ENCODE data around the gene APOA4.

The APOA4 gene

DNA sequence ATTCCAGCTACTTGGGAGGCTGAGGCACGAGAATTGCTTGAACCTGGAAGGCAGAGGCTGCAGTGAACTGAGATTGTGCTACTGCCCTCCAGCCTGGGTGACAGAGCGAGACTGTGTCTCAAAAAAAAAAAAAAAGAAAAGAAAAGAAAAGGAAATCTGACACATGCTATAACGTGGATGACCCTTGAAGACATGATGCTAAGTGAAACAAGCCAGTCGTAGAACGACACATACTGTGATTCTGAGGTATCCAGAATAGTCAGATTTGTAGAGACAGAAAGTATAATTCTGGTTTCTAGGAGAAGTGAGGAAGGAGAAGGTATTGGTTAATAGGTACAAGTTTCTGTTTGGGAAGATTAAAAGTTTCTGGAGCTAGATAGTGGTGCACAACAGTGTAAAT, 24.7 kb downstream of the APOA4 start:
- DNase-seq, result no peak

DNA sequence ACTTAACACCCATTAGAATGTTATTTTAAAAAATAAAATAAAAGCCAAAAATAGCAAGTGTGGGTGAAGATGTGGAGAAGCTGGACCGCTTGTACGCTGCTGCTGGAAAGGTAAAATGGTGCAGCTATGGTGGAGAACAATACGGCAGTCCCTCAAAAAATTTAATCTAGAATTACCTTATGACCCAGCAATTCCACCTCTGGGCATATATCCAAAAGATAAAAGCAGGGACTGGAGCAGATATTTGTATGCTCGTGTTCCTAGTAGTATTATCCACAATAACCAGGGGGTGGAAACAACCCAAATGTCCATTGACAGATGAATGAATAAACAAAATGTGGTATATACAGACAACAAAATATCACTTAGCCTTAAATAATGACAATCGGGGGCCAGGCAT, 25.3 kb downstream of the APOA4 start:
- DNase-seq, result no peak

DNA sequence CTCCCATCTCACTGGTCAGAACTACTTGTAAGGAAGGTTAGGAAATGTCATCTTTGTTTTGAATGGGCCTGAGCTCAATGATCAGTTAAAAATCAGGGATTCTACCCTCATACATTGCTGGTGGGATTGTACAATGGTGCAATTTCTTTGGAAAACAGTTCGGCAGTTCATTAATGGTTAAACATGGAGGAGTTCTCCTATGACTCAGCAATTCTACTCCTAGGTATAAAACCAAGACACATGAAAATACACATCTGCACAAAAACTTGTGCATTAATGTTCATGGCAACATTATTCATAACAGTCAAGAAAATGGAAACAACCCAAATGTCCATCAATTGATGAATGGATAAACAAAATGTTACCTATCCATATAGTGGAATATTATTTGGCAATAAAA, 26.6 kb downstream of the APOA4 start:
- no peak for DNase-seq

DNA sequence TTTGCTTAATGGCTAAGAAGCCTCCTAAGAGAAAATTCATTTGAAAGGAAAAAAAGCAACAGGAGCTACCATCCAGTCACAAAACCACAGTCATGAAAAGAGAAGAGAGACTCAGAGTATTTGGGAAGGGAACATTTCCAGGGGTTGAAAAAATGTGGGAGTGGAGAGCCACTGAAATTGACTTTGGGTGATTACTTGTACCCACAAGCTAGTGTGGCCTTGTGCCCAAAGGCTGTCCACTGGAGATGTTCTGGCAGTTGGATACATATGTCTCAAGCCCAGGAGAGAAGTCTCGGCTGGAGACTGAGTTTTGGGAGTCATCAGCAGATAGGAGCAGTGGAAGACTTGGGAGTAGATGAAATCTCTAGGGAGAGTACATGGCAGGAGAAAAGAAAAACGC, 28.3 kb downstream of the APOA4 start:
- DNase-seq, result no peak

DNA sequence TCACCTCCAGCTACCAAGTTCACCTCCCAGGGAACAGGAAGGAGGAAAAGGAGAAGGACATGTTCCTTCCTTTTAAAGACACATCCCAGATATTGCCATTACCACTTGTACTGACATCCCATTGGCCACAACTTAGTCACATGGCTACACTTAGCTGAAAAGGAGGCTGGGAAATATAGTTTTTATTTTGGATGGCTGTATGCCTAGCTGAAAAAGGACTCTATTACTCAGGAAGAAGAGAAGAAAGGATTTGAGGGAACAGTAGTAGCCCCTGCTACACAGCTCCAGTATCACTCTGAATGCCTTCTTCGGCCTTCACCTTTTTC, 29.4 kb downstream of the APOA4 start:
- DNase-seq, result peak; percentile 23

DNA sequence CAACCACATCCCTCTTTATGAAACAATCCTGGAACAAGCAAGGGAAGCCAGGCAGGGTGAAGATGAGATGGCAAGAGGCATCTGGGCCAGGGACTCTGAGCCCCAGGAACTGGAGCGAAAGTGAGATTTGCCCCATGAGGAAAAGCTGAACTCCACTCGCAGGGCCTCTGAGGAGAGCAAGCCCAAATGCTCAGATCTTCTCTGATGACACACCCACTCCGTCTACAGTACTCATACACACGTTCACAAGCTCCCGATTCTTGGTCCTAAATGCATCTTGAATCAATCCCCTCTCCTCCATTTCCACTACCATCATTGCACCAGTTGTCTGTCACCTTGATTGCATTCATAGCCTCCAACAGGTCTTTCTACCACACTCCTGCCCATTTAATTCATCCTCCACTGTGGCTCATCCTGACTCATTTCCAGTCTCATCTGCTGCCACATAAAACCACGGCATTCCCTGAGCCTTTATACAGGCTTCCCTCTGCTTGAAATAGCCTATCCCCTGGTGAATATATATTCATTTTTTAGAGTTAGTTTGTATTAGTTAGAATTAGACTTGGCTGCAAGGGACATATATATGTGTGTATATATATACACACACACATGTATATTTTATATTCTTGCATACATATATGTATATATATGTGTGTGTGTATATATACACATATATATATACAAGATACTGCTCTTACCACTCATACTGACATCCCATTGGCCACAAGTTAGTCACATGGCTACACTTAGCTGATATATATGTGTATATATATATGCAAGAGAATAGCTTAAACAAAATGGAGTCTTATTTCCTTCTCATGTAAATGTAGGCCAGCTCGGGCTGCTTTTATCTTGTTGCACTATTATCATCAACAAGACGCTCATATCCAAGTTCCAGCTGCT, 30.0 kb downstream of the APOA4 start:
- DNase-seq, result peak; percentile 73

GRCh38 chr11:116792144-116792868, 30.8 kb downstream of the APOA4 start:
- DNase-seq, result no peak

GRCh38 chr11:116791813-116792143, 31.3 kb downstream of the APOA4 start, which contains the start of gene APOA5:
APOA5 (minus strand) TSS chr11:116791879; CDS start chr11:116791860, 19 bp downstream.
- no peak for DNase-seq

GRCh38 chr11:116791002-116791812, 31.9 kb downstream of the APOA4 start:
- DNase-seq, result peak; percentile 68

DNA sequence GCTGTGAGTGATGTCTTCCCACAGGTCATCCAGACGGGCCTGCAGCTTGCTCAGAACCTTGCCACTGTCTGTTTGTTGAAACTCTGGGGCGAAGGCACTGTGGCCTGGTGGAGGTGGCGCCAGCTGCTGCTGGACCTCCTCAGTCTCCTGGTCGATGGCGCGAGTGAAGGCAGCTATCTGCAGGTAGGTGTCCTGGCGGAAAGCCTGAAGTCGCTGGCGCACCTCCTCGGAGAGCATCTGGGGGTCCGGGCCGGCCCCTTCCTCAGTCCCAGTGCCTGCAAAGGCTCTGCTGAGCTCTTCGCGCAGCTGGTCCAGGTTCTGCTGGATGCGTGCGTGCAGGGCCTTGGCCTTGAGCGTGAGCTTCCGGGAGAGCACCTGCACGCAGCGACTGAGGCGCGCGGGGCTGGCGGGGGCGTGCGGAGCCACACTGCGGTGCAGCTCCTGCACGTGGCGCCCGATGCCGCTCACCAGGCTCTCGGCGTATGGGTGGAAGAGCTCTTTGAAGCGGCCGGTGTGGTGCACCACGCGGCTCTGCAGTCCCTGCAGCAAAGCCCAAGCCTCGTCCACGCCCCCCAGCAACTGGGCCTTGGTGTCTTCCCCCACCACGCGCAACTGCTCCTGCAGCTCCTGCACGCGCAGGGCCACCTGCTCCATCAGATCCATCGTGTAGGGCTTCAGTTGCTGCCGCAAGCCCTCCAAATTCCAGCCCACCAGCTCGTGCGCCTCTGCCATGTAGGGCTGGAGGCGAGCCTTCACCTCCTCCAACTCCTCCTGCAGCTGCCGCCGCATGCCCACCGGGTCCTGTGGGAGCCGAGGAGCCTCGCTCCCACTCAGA, 32.7 kb downstream of the APOA4 start:
- DNase-seq, result no peak

GRCh38 chr11:116788975-116789374, 34.1 kb downstream of the APOA4 start:
- DNase-seq, result no peak

GRCh38 chr11:116788534-116788933, 34.6 kb downstream of the APOA4 start:
- no peak for DNase-seq

- peak; percentile 71 for DNase-seq
These were observed 35.2 kb downstream of the APOA4 start, which contains the start of gene ZPR1 for GRCh38 chr11:116787786-116788486. ZPR1 (minus strand) TSS chr11:116788023; CDS start chr11:116787990, 33 bp downstream.

- no peak for DNase-seq
These were observed 35.7 kb downstream of the APOA4 start for GRCh38 chr11:116787436-116787785.

- DNase-seq, result no peak
These were observed 36.1 kb downstream of the APOA4 start for GRCh38 chr11:116786966-116787365.

DNA sequence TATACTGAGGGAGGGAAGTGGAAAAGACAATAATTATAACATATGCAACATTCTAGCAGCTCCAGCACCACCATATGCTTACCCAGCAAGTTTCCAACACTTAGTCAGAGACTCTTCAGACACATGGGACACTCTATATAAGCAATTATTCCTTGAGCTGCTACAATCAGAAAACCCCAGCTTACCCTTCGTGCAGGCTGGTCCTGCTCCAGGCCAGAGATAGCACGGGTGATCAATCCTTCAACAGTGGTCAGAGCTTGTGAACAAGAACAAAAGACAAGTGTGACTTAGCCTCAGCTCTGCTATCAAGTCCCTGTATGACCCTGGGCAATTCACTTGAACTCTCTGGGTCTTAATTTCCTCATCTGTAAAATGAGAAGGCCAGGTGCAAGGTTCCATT, 36.8 kb downstream of the APOA4 start:
- no peak for DNase-seq

DNA sequence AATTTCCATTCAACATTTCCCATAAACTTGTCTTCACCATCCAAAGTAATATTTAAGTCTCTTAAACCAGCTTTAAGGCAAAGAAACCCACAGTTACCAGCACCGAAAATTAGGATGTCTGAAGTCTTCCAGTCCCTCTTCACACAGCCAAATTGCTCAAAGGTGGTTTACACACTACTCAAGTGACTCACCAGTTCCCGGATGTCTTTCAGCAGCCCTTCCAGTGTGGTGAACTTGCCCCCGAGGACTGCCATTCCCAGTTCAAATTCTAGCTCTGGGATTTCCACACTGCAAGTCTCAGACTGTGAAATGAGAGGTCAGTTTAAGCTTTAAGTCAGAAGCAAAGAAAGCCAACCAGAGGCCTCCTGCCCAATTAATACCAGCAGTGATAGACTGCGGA, 40.4 kb downstream of the APOA4 start:
- no peak for DNase-seq

- DNase-seq, result no peak
These were observed 44.5 kb downstream of the APOA4 start for GRCh38 chr11:116778556-116778955.

GRCh38 chr11:116777056-116777455, 46.0 kb downstream of the APOA4 start:
- DNase-seq, result no peak

DNA sequence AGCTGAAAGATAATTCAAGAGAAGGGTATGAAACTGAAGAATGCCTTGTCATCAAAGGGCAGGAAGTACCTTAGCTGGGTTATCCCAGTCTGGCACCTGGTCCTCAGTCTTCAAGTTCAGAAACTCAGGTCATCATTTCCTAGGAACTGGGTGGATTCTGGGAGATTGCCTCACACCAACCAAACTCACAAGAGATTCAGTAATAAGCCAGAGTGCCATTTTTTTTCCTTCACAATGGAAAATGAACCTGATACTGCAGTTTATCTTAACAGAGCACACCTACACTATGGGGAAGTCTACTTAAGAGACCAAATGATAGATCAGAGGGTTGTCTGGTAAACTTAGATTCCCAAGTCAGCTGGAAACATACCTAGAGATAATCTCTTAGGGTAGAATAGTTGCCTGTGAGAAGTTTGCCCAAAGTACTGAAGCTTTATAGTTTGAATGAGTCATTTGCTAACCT, 46.6 kb downstream of the APOA4 start:
- DNase-seq, result no peak

GRCh38 chr11:116775975-116776374, 47.1 kb downstream of the APOA4 start:
- DNase-seq, result no peak

- no peak for DNase-seq
These were observed 48.4 kb downstream of the APOA4 start for GRCh38 chr11:116774661-116775060.

Measured in fibroblast of skin of scalp (primary cell).